Measurements from ENCODE around the gene BCKDK. TPM values are rescaled to one million over a fixed set of nuclear protein-coding genes. Genes with fewer than 3 reads are reported as not detected.

Gene BCKDK
- total RNA-seq, 1 experiment from 2014 or later = 57.0 TPM

GRCh38 chr16:31087971-31088370 is 20.2 kb upstream of the BCKDK start:
- H2BK15ac ChIP-seq (ENCODE audit: low read depth, low read length) = no peak overlapping the region
- H3K9me3 Mint-ChIP-seq = no peaks in the 10 kb centered on the region
- peaks cover 5 to 29% (median 27%) of the 10 kb centered on the region in 3 experiments; a peak in 6 of 7 replicates for H3K36me3 Mint-ChIP-seq (ENCODE audit: insufficient read depth in 1 of 3, low read depth in 3 of 3)
- no peak overlapping the region for H2BK12ac ChIP-seq (ENCODE audit: insufficient read length, low read depth, low read length)
- H3K23me2 ChIP-seq (ENCODE audit: insufficient read length, low read depth, low read length, poor library complexity, severe bottlenecking) = no peaks in the 10 kb centered on the region
- H3K56ac ChIP-seq (ENCODE audit: insufficient read length, low read depth, low read length) = no peak overlapping the region
- no peak overlapping the region for H3K4me3 Mint-ChIP-seq
- H3K79me1 ChIP-seq (ENCODE audit: insufficient read depth, low read depth, low read length, poor library complexity, severe bottlenecking) = peaks cover 2% of the 10 kb centered on the region
- H4K91ac ChIP-seq (ENCODE audit: insufficient read length, low read depth, low read length) = no peak overlapping the region
- H3K4me2 ChIP-seq (ENCODE audit: insufficient read depth, insufficient read length, low read length) = no peak overlapping the region
- H3K27me3 ChIP-seq (ENCODE audit: insufficient read depth, low read length) = no peaks in the 10 kb centered on the region
- H4K20me1 ChIP-seq (ENCODE audit: control insufficient read depth, insufficient read depth, insufficient read length) = no peaks in the 10 kb centered on the region
- peaks cover 2% of the 10 kb centered on the region; the same call in 1 of the 2 replicates for H3K79me2 ChIP-seq (ENCODE audit: insufficient read depth, low read length)
- H3K9me3 ChIP-seq (ENCODE audit: control insufficient read depth, low read depth, low read length) = no peaks in the 10 kb centered on the region
- no peak overlapping the region for H3K18ac ChIP-seq (ENCODE audit: insufficient read length, low read depth, low read length)
- no peak overlapping the region for H2BK120ac ChIP-seq (ENCODE audit: low read depth, low read length, poor library complexity, severe bottlenecking)
- no peaks in the 10 kb centered on the region for H3K4me1 ChIP-seq (ENCODE audit: insufficient read depth, low read length)
- H4K5ac ChIP-seq (ENCODE audit: insufficient read length, low read depth, low read length) = no peak overlapping the region
- H3K27ac Mint-ChIP-seq = no peak overlapping the region
- no peak overlapping the region for H3K23ac ChIP-seq (ENCODE audit: insufficient read length, low read depth, low read length)
- H3K14ac ChIP-seq (ENCODE audit: insufficient read depth, low read length) = no peak overlapping the region
- no peak overlapping the region for H2AFZ ChIP-seq (ENCODE audit: low read length)
- no CpG with 5 or more reads among the region's 5 CpGs for WGBS (ENCODE audit: extremely low coverage, insufficient read length, low lambda C conversion rate)
- DNase-seq = no peak
- no peak overlapping the region for H2BK5ac ChIP-seq (ENCODE audit: insufficient read length, low read length)
- no peak overlapping the region for H3K9ac ChIP-seq (ENCODE audit: extremely low read depth, insufficient read length, low read length)
- no peak overlapping the region for H2BK20ac ChIP-seq (ENCODE audit: low read depth, low read length, poor library complexity, severe bottlenecking)
- no peaks in the 10 kb centered on the region; a peak in 1 of 4 replicates for H3K4me1 Mint-ChIP-seq
- H3K27me3 Mint-ChIP-seq (ENCODE audit: low read depth) = no peaks in the 10 kb centered on the region
- H3T11ph ChIP-seq (ENCODE audit: low read length) = no peak overlapping the region
- no peak for TF ChIP-seq CTCF (conservative IDR thresholded peaks at IDR 0.05)
- no peak overlapping the region for H3K4ac ChIP-seq (ENCODE audit: low read depth, low read length)
- H4K8ac ChIP-seq (replicated peaks; ENCODE audit: insufficient read length, low read depth, low read length) = no peak overlapping the region
- no peak overlapping the region for H2AK5ac ChIP-seq (ENCODE audit: insufficient read length, low read length)
- H3K27ac ChIP-seq (ENCODE audit: insufficient read length, low read depth, low read length) = no peak overlapping the region

Measured in H9 (cell line).